Testis (tissue), 3 donors: ENCODE results near the gene FGGY. TPM values are rescaled to one million over a fixed set of nuclear protein-coding genes. Genes with fewer than 3 reads are reported as not detected.
A peak's percentile ranks its signal among the peaks of the same experiment; 100 is the strongest.
"Not testable (repeated sequence)": the region's sequence is repeated elsewhere in the genome, so short reads cannot be mapped to it uniquely, and the experiment has no call there.

Source experiments
- DNase-seq: peaks from one replicate; pipeline ENCODE4 v3.0.0-alpha.2; 2019
- H3K27ac ChIP-seq, 2 donors: fragments of 200-600 bp; sonication (generic); one replicate each; pipeline ENCODE4 v1.5.1; 2019
- H3K27me3 ChIP-seq: fragments of 200-600 bp; sonication (generic); one replicate; pipeline ENCODE4 v1.5.1; 2019
- H3K36me3 ChIP-seq: fragments of 200-600 bp; sonication (generic); one replicate; pipeline ENCODE4 v1.5.1; 2017; ENCODE audit warnings: low read depth; ENCODE audit errors: missing control alignments
- H3K4me1 ChIP-seq: fragments of 200-600 bp; sonication (generic); one replicate; pipeline ENCODE4 v1.5.1; 2019
- H3K4me3 ChIP-seq, 2 donors: fragments of 200-600 bp; sonication (generic); one replicate each; pipeline ENCODE4 v1.5.1; 2017 to 2019
- H3K9me3 ChIP-seq: fragments of 200-600 bp; sonication (generic); one replicate; pipeline ENCODE4 v1.5.1; 2017
- POLR2A ChIP-seq: fragments of 450-650 bp; IDR thresholded peaks from one replicate; pipeline ENCODE4 v1.6.1; 2017; ENCODE audit warnings: antibody characterized with exemption, mild to moderate bottlenecking, moderate library complexity
- WGBS, 2 donors: methylation state at CpG; one replicate each; pipeline ENCODE4 v1.1.5; 2018; 5-methylcytosine and 5-hydroxymethylcytosine counted together
- intact Hi-C: fragments of 100-400 bp; cut with DNase I; formaldehyde crosslinking; loops from one replicate; pipeline ENCODE4 v1.15.1; 2023; ENCODE audit warnings: low total_unique reads
- polyA plus RNA-seq: library from polyadenylated mRNA; stranded (reverse); fragments of 350-450 nt; fragmentation: Illumina TruSeq; extraction: RNeasy Lipid Tissue Mini Kit (QIAGEN cat#74804); gene quantifications from one replicate; pipeline ENCODE4 v1.2.3, GENCODE V29; 2014; ENCODE audit warnings: low read depth, low replicate concordance; ENCODE audit not compliant: insufficient read depth
- total RNA-seq, 2 donors: library from RNA; depleted of rRNA; stranded (reverse); fragments of >200 nt; gene quantifications; one replicate each; pipeline ENCODE4 v1.2.3, GENCODE V29; 2016
- TF ChIP-seq, protein P1 (sequence below), 3 experiments: fragments of 450-650 bp in 2 of 3; fragments of 200-600 bp in 1 of 3; sonication (generic) in 1 of 3; IDR thresholded peaks; one replicate each; pipeline ENCODE4 v1.5.1; 2016 to 2019; ENCODE audit warnings: antibody characterized with exemption in 3 of 3, mild to moderate bottlenecking in 2 of 3, moderate library complexity in 1 of 3

FGGY gene
- total and polyA plus RNA-seq, 3 donors from 2014 or later, result 14.6 to 32.8 (median 32.3) TPM

- no peak for DNase-seq
- no peak overlapping the region for H3K27ac ChIP-seq
- H3K27me3 ChIP-seq, result no peaks in the 10 kb centered on the region
- H3K4me1 ChIP-seq, result peaks cover 18% of the 10 kb centered on the region
- 74 to 81% methylated on average over 1 of the region's 1 CpG for WGBS, 2 donors
- H3K9me3 ChIP-seq, result no peaks in the 10 kb centered on the region
- intact Hi-C loops, result no loop called here
- H3K36me3 ChIP-seq, result no peaks in the 10 kb centered on the region
- TF ChIP-seq POLR2A, result no peak
- TF ChIP-seq, protein P1, sequence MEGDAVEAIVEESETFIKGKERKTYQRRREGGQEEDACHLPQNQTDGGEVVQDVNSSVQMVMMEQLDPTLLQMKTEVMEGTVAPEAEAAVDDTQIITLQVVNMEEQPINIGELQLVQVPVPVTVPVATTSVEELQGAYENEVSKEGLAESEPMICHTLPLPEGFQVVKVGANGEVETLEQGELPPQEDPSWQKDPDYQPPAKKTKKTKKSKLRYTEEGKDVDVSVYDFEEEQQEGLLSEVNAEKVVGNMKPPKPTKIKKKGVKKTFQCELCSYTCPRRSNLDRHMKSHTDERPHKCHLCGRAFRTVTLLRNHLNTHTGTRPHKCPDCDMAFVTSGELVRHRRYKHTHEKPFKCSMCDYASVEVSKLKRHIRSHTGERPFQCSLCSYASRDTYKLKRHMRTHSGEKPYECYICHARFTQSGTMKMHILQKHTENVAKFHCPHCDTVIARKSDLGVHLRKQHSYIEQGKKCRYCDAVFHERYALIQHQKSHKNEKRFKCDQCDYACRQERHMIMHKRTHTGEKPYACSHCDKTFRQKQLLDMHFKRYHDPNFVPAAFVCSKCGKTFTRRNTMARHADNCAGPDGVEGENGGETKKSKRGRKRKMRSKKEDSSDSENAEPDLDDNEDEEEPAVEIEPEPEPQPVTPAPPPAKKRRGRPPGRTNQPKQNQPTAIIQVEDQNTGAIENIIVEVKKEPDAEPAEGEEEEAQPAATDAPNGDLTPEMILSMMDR (IDR thresholded peaks at IDR 0.05), result no peak
- no peak overlapping the region for H3K4me3 ChIP-seq
Measured at GRCh38 chr1:59352065-59352464, 55.2 kb downstream of the FGGY start.

DNA sequence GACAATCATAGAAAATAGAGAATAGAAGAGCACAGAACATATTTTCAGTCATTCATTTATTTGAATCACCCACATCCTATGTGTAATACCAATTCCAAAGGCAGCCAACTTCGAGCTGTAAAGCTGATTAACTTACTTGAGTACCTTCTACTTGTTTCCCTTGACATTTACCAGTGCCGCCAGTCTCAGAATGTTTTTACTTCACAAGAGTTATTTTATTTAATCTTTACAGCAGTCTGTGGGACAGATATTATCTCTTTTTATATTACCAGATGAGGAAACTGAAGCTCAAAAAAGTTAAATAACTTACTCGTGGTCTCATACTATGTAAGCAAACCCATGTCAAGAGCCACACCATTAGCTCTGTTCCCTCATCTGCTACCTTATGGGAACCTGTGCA lies 56.6 kb downstream of the FGGY start:
- peak overlapping the region in 1 of 2 donors; percentile 76 for H3K27ac ChIP-seq
- WGBS, 2 donors, result 90 to 92% methylated on average over 3 of the region's 3 CpGs
- intact Hi-C loops, result no loop called here

GRCh38 chr1:59354239-59354638 lies 57.3 kb downstream of the FGGY start:
- DNase-seq, H3K4me3 ChIP-seq, intact Hi-C loops, H3K27me3 ChIP-seq, H3K9me3 ChIP-seq, H3K36me3 ChIP-seq: not testable (repeated sequence)
- Histone ChIP-seq H3K4me1 (peaks cover 18% of the 10 kb centered on the region), H3K27ac (peak overlapping the region; percentile 73 to 76)
- 63 to 64% methylated on average over 4 of the region's 4 CpGs for WGBS, 2 donors

More for the DNA sequence above, 56.6 kb downstream of the FGGY start:
- Histone ChIP-seq H3K36me3 (no peaks in the 10 kb centered on the region), H3K9me3 (no peaks in the 10 kb centered on the region), H3K4me3 (no peak overlapping the region), H3K27me3 (no peaks in the 10 kb centered on the region), H3K4me1 (peaks cover 18% of the 10 kb centered on the region)
- TF ChIP-seq, protein P1 (IDR thresholded peaks at IDR 0.05), result no peak
- no peak for TF ChIP-seq POLR2A
- DNase-seq, result no peak

- 46 to 54% methylated on average over 5 of the region's 5 CpGs for WGBS, 2 donors
- DNase-seq, result peak; percentile 84
Measured at GRCh38 chr1:59354709-59355337, 57.9 kb downstream of the FGGY start.

GRCh38 chr1:59355361-59355760 lies 58.5 kb downstream of the FGGY start:
- Histone ChIP-seq H3K9me3 (no peaks in the 10 kb centered on the region), H3K27ac (peak overlapping the region; percentile 73 to 76), H3K36me3 (no peaks in the 10 kb centered on the region), H3K27me3 (no peaks in the 10 kb centered on the region), H3K4me3 (no peak overlapping the region), H3K4me1 (peaks cover 18% of the 10 kb centered on the region)
- no peak for DNase-seq
- no peak for TF ChIP-seq POLR2A
- TF ChIP-seq, protein P1 (IDR thresholded peaks at IDR 0.05), result no peak
- intact Hi-C loops, result no loop called here

More at GRCh38 chr1:59354709-59355337, 57.9 kb downstream of the FGGY start:
- intact Hi-C loops, result no loop called here
- peaks cover 18% of the 10 kb centered on the region for H3K4me1 ChIP-seq
- H3K27me3 ChIP-seq, result no peaks in the 10 kb centered on the region
- H3K9me3 ChIP-seq, result no peaks in the 10 kb centered on the region
- peak overlapping the region; percentile 73 to 76 for H3K27ac ChIP-seq
- no peak for TF ChIP-seq POLR2A
- TF ChIP-seq, protein P1 (IDR thresholded peaks at IDR 0.05), result no peak
- no peak overlapping the region for H3K4me3 ChIP-seq
- H3K36me3 ChIP-seq, result no peaks in the 10 kb centered on the region
